NCI-H345 treated with DMSO at 0.1 percent for 48 hours (cell line): ENCODE data around the gene FYB1.

Experiments
- DNase-seq: peaks from one replicate; lab custom pipeline; 2025; ENCODE audit not compliant: unreplicated experiment; lab: John Stamatoyannopoulos, UW

FYB1 gene

GRCh38 chr5:39164529-39165402, 54.6 kb downstream of the FYB1 start:
- no peak for DNase-seq

GRCh38 chr5:39164016-39164415, 55.3 kb downstream of the FYB1 start:
- no peak for DNase-seq

GRCh38 chr5:39161578-39161977, 57.8 kb downstream of the FYB1 start:
- no peak for DNase-seq

GRCh38 chr5:39160576-39161213, 58.7 kb downstream of the FYB1 start:
- no peak for DNase-seq

- DNase-seq, result no peak
Measured at GRCh38 chr5:39159811-39160490, 59.4 kb downstream of the FYB1 start.

- no peak for DNase-seq
Measured at GRCh38 chr5:39158786-39159185, 60.6 kb downstream of the FYB1 start.

- DNase-seq, result no peak
Measured at GRCh38 chr5:39158127-39158593, 61.2 kb downstream of the FYB1 start.

- no peak for DNase-seq
Measured at GRCh38 chr5:39157701-39158100, 61.7 kb downstream of the FYB1 start.

GRCh38 chr5:39156082-39156481, 63.3 kb downstream of the FYB1 start:
- no peak for DNase-seq

- no peak for DNase-seq
Measured at GRCh38 chr5:39151745-39152144, 67.6 kb downstream of the FYB1 start.

- DNase-seq, result no peak
Measured at GRCh38 chr5:39149966-39150365, 69.4 kb downstream of the FYB1 start.

- no peak for DNase-seq
Measured at GRCh38 chr5:39148983-39149534, 70.3 kb downstream of the FYB1 start.

- no peak for DNase-seq
Measured at GRCh38 chr5:39146831-39147540, 72.4 kb downstream of the FYB1 start.

GRCh38 chr5:39143151-39143860, 76.1 kb downstream of the FYB1 start:
- no peak for DNase-seq

- DNase-seq, result no peak
Measured at GRCh38 chr5:39140558-39141168, 78.7 kb downstream of the FYB1 start.

GRCh38 chr5:39138892-39139291, 80.5 kb downstream of the FYB1 start:
- DNase-seq, result no peak

- DNase-seq, result no peak
Measured at GRCh38 chr5:39137819-39138451, 81.4 kb downstream of the FYB1 start.

- DNase-seq, result no peak
Measured at GRCh38 chr5:39137391-39137790, 82.0 kb downstream of the FYB1 start.

GRCh38 chr5:39132792-39133191, 86.6 kb downstream of the FYB1 start:
- DNase-seq, result no peak

GRCh38 chr5:39132128-39132447, 87.3 kb downstream of the FYB1 start:
- no peak for DNase-seq
